Natural killer cell treated with Interleukin-12 subunit alpha and Interleukin-12 subunit beta and Interleukin-15 and Interleukin-18, amount 100 ng/mL, for 72 hours (primary cell): ENCODE measurements around the gene RFTN1. TPM values are rescaled to one million over a fixed set of nuclear protein-coding genes. Genes with fewer than 3 reads are reported as not detected.

Experiments used
- ATAC-seq, 2 donors: fragments of 150-1000 bp; cut with Tn5 transposase in 1 of 2; sonication (Bioruptor Pico), chemical (Tn5 transposase) in 1 of 2; 2 replicates each; pipeline ENCODE4 v1.10.0; 2021
- DNase-seq: peaks from one replicate; pipeline ENCODE4 v3.0.0; 2022; ENCODE audit warnings: low spot score
- H3K27ac Mint-ChIP-seq, 2 donors: 1 replicate in 1 of 2; 2 replicates in 1 of 2; pipeline ENCODE4 v1.8.0; 2022; ENCODE audit warnings: mixed read lengths in 2 of 2, mild to moderate bottlenecking in 1 of 2, moderate library complexity in 1 of 2
- H3K27me3 Mint-ChIP-seq, 2 donors: 1 replicate in 1 of 2; 2 replicates in 1 of 2; pipeline ENCODE4 v1.8.0; 2022; ENCODE audit warnings: mixed read lengths in 2 of 2
- H3K36me3 Mint-ChIP-seq: one replicate; pipeline ENCODE4 v1.8.0; 2022; ENCODE audit warnings: mixed read lengths
- H3K4me1 Mint-ChIP-seq, 2 donors: 1 replicate in 1 of 2; 2 replicates in 1 of 2; pipeline ENCODE4 v1.8.0; 2022; ENCODE audit warnings: low read depth in 2 of 2, mixed read lengths in 2 of 2, mild to moderate bottlenecking in 1 of 2
- H3K4me3 Mint-ChIP-seq: one replicate; pipeline ENCODE4 v1.8.0; 2022; ENCODE audit warnings: mixed read lengths
- H3K9me3 Mint-ChIP-seq: 2 replicates; pipeline ENCODE4 v1.8.0; 2022; ENCODE audit warnings: mixed read lengths
- total RNA-seq, 2 donors: library from RNA; stranded (reverse); gene quantifications; one replicate each; pipeline ENCODE4 v1.2.3, GENCODE V29; 2022

RFTN1 gene
- total RNA-seq, 2 donors from 2014 or later: 194 to 201 TPM

DNA sequence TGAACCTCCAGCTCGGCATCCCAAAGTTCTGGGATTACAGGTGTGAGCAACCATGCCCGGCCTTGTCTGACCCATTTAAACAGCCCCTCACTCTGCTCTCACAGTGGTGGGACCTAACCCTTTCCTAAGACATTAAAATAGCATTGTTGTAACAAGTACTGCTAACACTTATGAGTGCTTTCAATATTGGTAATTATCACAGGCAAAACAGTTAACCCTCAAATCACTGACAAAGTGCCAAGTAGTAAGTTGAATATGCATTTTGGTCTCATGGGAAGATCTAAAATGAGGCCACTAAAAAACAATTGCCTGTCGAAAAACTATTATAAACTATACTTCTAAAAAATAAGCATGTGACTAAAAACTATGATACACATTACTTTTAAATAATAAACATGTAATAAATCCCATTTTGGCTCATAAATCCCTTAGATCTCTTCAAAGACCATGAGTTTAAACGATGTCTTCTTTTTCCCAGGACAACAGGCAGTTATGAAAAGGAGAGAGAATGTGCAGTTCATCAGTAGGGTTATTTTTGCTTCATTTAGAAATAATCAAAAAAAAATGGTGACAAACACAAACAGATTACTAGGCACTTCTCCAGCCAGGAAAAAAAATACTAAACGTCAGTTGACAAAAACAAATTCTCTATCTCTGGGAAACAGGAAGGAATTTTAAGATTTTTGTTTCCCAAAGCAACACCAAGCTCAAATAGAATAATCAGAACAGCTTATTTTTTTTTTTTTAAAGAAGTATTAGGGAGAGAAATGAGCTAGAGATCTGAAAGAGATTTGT lies 95.4 kb downstream of the RFTN1 start:
- H3K9me3 Mint-ChIP-seq: no peaks in the 10 kb centered on the region
- H3K36me3 Mint-ChIP-seq: peaks cover 15% of the 10 kb centered on the region
- peak overlapping the region in 1 of 2 donors; percentile 26 for H3K27ac Mint-ChIP-seq
- no peak overlapping the region for H3K4me3 Mint-ChIP-seq
- H3K27me3 Mint-ChIP-seq: no peaks in the 10 kb centered on the region
- ATAC-seq (peak in 1 of 2 donors; percentile 54), DNase-seq (no peak)
- peaks cover 55 to 63% of the 10 kb centered on the region in 2 donors for H3K4me1 Mint-ChIP-seq

- H3K4me1 Mint-ChIP-seq: peaks cover 71 to 80% of the 10 kb centered on the region in 2 donors
- H3K4me3 Mint-ChIP-seq: no peak overlapping the region
- peak overlapping the region in 1 of 2 donors; percentile 59 for H3K27ac Mint-ChIP-seq
- H3K36me3 Mint-ChIP-seq: peaks cover 15% of the 10 kb centered on the region
- H3K27me3 Mint-ChIP-seq: no peaks in the 10 kb centered on the region
- H3K9me3 Mint-ChIP-seq: no peaks in the 10 kb centered on the region
- ATAC-seq: no peak
- no peak for DNase-seq
Measured at GRCh38 chr3:16415911-16416476, 97.5 kb downstream of the RFTN1 start.

- peaks cover 59 to 62% of the 10 kb centered on the region in 2 donors for H3K4me1 Mint-ChIP-seq
- H3K27me3 Mint-ChIP-seq: no peaks in the 10 kb centered on the region
Measured at GRCh38 chr3:16413321-16413720, 100.2 kb downstream of the RFTN1 start.

GRCh38 chr3:16412192-16412800 lies 101.2 kb downstream of the RFTN1 start:
- H3K4me1 Mint-ChIP-seq: peaks cover 64 to 67% of the 10 kb centered on the region in 2 donors
- H3K27me3 Mint-ChIP-seq: no peaks in the 10 kb centered on the region

More at GRCh38 chr3:16413321-16413720, 100.2 kb downstream of the RFTN1 start:
- Mint-ChIP-seq H3K9me3 (no peaks in the 10 kb centered on the region), H3K27ac (peak overlapping the region in 1 of 2 donors; percentile 83), H3K4me3 (no peak overlapping the region), H3K36me3 (peaks cover 11% of the 10 kb centered on the region)
- no peak for DNase-seq
- no peak for ATAC-seq

GRCh38 chr3:16411441-16411840 lies 102.1 kb downstream of the RFTN1 start:
- peaks cover 65 to 67% of the 10 kb centered on the region in 2 donors for H3K4me1 Mint-ChIP-seq
- H3K9me3 Mint-ChIP-seq: no peaks in the 10 kb centered on the region
- no peak overlapping the region for H3K4me3 Mint-ChIP-seq
- no peaks in the 10 kb centered on the region for H3K27me3 Mint-ChIP-seq
- peaks cover 20% of the 10 kb centered on the region for H3K36me3 Mint-ChIP-seq
- ATAC-seq: no peak
- DNase-seq: no peak
- H3K27ac Mint-ChIP-seq: peak overlapping the region; percentile 31 to 76

More at GRCh38 chr3:16412192-16412800, 101.2 kb downstream of the RFTN1 start:
- peak overlapping the region; percentile 31 to 83 for H3K27ac Mint-ChIP-seq
- peaks cover 20% of the 10 kb centered on the region for H3K36me3 Mint-ChIP-seq
- H3K9me3 Mint-ChIP-seq: no peaks in the 10 kb centered on the region
- ATAC-seq (peak; percentile 41 to 70), DNase-seq (no peak)
- H3K4me3 Mint-ChIP-seq: no peak overlapping the region

DNA sequence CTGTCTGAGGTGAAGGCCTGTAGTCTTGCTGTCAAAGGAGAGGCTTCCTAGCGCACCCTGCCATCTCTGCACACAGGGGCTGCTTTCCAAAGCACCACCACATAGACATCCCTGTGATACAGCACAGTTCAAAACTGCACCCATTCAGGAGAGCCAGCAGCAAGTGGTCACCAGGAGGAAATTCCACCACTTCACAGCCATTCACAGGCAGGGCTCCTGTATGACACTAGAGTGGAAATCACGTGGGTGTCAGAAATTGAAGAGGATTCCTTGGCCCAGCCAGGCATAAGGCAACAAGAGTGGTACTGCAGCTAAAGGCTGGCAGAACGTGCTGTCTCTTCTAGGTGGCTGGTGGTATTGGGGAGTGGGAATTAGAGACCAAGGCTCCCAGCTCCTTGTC lies 102.8 kb downstream of the RFTN1 start:
- H3K36me3 Mint-ChIP-seq: peaks cover 20% of the 10 kb centered on the region
- H3K27ac Mint-ChIP-seq: no peak overlapping the region
- peaks cover 59 to 60% of the 10 kb centered on the region in 2 donors for H3K4me1 Mint-ChIP-seq
- DNase-seq: no peak
- ATAC-seq: no peak
- H3K4me3 Mint-ChIP-seq: no peak overlapping the region
- no peaks in the 10 kb centered on the region for H3K27me3 Mint-ChIP-seq
- H3K9me3 Mint-ChIP-seq: no peaks in the 10 kb centered on the region

GRCh38 chr3:16409032-16409431 lies 104.5 kb downstream of the RFTN1 start:
- ATAC-seq (no peak), DNase-seq (no peak)
- peak overlapping the region in 1 of 2 donors; percentile 45 for H3K27ac Mint-ChIP-seq
- H3K4me1 Mint-ChIP-seq: peaks cover 54 to 60% of the 10 kb centered on the region in 2 donors
- no peaks in the 10 kb centered on the region for H3K9me3 Mint-ChIP-seq
- H3K27me3 Mint-ChIP-seq: no peaks in the 10 kb centered on the region
- H3K4me3 Mint-ChIP-seq: no peak overlapping the region
- peaks cover 10% of the 10 kb centered on the region for H3K36me3 Mint-ChIP-seq

DNA sequence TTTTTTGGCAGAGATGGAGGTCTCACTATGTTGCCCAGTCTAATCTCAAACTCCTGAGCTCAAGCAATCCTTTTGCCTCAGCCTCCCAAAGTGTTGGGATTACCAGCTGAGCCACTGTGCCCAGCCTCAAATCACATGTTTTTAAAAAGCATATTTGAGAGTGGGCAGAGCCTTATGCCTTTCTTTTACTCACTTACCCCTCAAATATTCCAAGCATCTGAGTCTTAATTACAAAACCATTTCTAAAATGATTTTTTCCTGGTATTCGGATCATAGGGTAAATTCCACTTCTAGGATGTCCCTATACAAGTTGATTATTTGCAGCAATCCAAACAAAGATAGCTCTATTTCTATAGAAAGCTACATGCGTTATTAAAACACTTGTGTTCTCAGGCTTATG lies 106.1 kb downstream of the RFTN1 start:
- no peak for DNase-seq
- no peak overlapping the region for H3K4me3 Mint-ChIP-seq
- H3K27me3 Mint-ChIP-seq: no peaks in the 10 kb centered on the region
- peaks cover 13% of the 10 kb centered on the region for H3K36me3 Mint-ChIP-seq
- H3K9me3 Mint-ChIP-seq: no peaks in the 10 kb centered on the region
- ATAC-seq: no peak
- H3K4me1 Mint-ChIP-seq: peaks cover 47 to 52% of the 10 kb centered on the region in 2 donors
- peak overlapping the region; percentile 45 to 66 for H3K27ac Mint-ChIP-seq

DNA sequence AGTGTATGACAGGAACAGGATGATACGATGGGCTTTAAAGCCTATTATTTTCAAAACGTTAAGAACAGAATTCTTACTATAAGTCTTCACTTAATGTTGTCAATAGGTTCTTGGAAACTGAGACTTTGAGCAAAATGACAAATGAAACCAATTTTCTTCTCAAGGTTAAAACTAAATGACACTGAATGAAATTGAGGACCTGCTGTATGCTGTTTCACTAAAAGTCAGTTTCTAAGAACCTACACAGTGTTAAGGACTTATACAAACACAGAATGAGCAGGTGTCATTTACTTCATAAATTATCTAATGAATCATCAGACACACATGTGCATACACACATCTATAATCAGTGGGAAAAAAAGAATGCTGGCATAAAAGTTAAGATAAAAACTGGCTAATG lies 106.9 kb downstream of the RFTN1 start:
- Mint-ChIP-seq H3K4me1 (peaks cover 48 to 52% of the 10 kb centered on the region in 2 donors), H3K9me3 (no peaks in the 10 kb centered on the region), H3K36me3 (peaks cover 21% of the 10 kb centered on the region), H3K27me3 (no peaks in the 10 kb centered on the region), H3K27ac (peak overlapping the region; percentile 45 to 66), H3K4me3 (no peak overlapping the region)
- DNase-seq (no peak), ATAC-seq (peak in 1 of 2 donors; percentile 62)

GRCh38 chr3:16406166-16406565 lies 107.3 kb downstream of the RFTN1 start:
- ATAC-seq (no peak), DNase-seq (no peak)
- no peaks in the 10 kb centered on the region for H3K9me3 Mint-ChIP-seq
- peaks cover 49 to 53% of the 10 kb centered on the region in 2 donors for H3K4me1 Mint-ChIP-seq
- peak overlapping the region in 1 of 2 donors; percentile 66 for H3K27ac Mint-ChIP-seq
- H3K27me3 Mint-ChIP-seq: no peaks in the 10 kb centered on the region
- H3K4me3 Mint-ChIP-seq: no peak overlapping the region
- peaks cover 24% of the 10 kb centered on the region for H3K36me3 Mint-ChIP-seq

DNA sequence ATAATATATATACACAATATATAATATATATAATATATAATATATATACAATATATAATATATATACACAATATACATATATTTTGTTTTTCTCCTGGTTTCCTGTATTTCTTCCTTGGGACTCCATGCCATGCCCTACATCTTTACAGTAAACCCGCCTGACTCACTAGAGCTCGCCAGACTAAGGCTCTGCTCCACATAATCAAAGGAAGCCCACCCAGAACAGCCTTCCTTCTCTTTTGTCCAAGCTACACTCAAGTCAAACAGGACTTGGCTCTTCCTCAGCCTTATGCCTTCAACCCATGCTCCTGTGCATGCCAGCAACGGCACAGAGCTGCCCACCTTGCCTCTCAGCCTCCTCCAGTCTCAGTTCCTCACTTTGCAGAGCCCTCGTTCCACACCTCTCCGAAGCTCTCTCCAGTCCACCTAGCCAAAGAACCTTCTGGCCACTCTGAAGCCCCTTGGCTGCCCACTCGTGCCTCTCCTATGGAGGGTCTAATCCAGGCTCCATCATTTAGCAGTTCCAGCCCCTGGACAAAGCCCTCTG lies 109.1 kb downstream of the RFTN1 start:
- ATAC-seq: no peak
- peaks cover 62 to 64% of the 10 kb centered on the region in 2 donors for H3K4me1 Mint-ChIP-seq
- no peaks in the 10 kb centered on the region for H3K9me3 Mint-ChIP-seq
- peaks cover 24% of the 10 kb centered on the region for H3K36me3 Mint-ChIP-seq
- peak overlapping the region in 1 of 2 donors; percentile 48 for H3K27ac Mint-ChIP-seq
- H3K27me3 Mint-ChIP-seq: no peaks in the 10 kb centered on the region
- no peak overlapping the region for H3K4me3 Mint-ChIP-seq
- DNase-seq: no peak

- Mint-ChIP-seq H3K9me3 (no peaks in the 10 kb centered on the region), H3K4me1 (peaks cover 56 to 58% of the 10 kb centered on the region in 2 donors), H3K36me3 (peaks cover 15% of the 10 kb centered on the region), H3K4me3 (peak overlapping the region; percentile 40), H3K27me3 (no peaks in the 10 kb centered on the region), H3K27ac (peak overlapping the region; percentile 57 to 89)
- ATAC-seq (no peak), DNase-seq (no peak)
Measured at GRCh38 chr3:16402451-16402850, 111.0 kb downstream of the RFTN1 start.

- Mint-ChIP-seq H3K36me3 (peaks cover 26% of the 10 kb centered on the region), H3K27me3 (no peaks in the 10 kb centered on the region), H3K4me3 (no peak overlapping the region), H3K4me1 (peaks cover 51 to 57% of the 10 kb centered on the region in 2 donors), H3K27ac (peak overlapping the region; percentile 57 to 89), H3K9me3 (no peaks in the 10 kb centered on the region)
- no peak for DNase-seq
- ATAC-seq: no peak
Measured at GRCh38 chr3:16401273-16401672, 112.2 kb downstream of the RFTN1 start.
